HUES48 (cell line): ENCODE measurements around the gene FILIP1.

Source experiments
- H3K27ac ChIP-seq: one replicate; pipeline ENCODE4 v1.7.0; 2013; ENCODE audit warnings: low read depth, low read length, inconsistent platforms
- H3K27me3 ChIP-seq: 2 replicates; pipeline ENCODE4 v1.6.1; 2013; ENCODE audit warnings: mild to moderate bottlenecking, low read length; ENCODE audit not compliant: control insufficient read depth, insufficient read depth
- H3K36me3 ChIP-seq: 2 replicates; pipeline ENCODE4 v1.6.1; 2013; ENCODE audit warnings: low read length; ENCODE audit not compliant: control insufficient read depth, insufficient read depth
- H3K4me1 ChIP-seq: 2 replicates; pipeline ENCODE4 v1.6.1; 2013; ENCODE audit warnings: mild to moderate bottlenecking, low read length; ENCODE audit not compliant: control insufficient read depth, insufficient read depth
- H3K4me3 ChIP-seq: 2 replicates; pipeline ENCODE4 v1.5.1; 2013; ENCODE audit warnings: mild to moderate bottlenecking, low read depth, low read length
- H3K9ac ChIP-seq: 2 replicates; pipeline ENCODE4 v1.6.1; 2013; ENCODE audit warnings: mild to moderate bottlenecking, low read depth, low read length, moderate library complexity
- H3K9me3 ChIP-seq: 2 replicates; pipeline ENCODE4 v1.6.1; 2013; ENCODE audit warnings: low read length; ENCODE audit not compliant: control insufficient read depth, insufficient read depth

The FILIP1 gene

DNA sequence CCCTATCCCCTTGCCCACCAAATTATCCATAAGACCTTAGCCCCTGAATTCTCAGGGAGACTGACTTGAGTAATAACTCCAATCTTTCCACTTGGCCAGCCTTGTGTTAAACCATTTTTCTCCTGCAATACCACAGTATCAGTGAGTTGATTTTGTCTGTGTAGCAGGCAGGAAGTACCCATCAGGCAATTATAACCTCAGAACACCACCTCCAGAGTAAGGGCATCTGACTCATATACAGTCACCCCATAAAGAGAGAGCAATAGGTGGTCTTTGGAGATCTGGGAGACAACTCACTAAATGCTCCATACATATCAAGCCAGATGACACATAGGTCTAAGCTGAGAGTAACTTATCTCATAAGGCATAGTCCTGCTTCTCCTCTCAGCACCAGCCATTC is 83.7 kb downstream of the FILIP1 start:
- Histone ChIP-seq H3K4me3 (no peak overlapping the region), H3K4me1 (no peaks in the 10 kb centered on the region), H3K9me3 (peaks cover 5% of the 10 kb centered on the region; the same call in 1 of the 2 replicates), H3K27ac (no peak overlapping the region), H3K27me3 (no peaks in the 10 kb centered on the region), H3K36me3 (no peaks in the 10 kb centered on the region), H3K9ac (no peak overlapping the region)

DNA sequence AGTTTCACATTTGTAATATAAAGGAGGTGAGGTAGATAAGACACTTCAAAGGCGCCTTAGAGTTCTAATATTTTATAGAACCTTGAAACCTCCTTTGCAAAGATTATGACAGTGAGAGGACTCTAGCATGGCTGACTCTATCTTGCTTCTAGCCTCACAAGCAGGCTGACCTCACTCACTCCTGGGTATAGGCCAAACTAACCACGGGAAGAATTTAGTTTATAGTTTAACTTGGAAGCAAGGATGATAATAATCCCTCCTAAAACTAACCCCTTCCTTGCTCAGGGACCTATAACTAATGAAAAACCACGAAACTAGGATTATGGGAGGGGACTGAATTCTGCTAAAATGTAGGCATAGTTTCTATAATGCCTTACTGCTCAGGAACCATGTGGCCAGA is 84.3 kb downstream of the FILIP1 start:
- H3K4me3 ChIP-seq, result no peak overlapping the region
- no peaks in the 10 kb centered on the region for H3K27me3 ChIP-seq

DNA sequence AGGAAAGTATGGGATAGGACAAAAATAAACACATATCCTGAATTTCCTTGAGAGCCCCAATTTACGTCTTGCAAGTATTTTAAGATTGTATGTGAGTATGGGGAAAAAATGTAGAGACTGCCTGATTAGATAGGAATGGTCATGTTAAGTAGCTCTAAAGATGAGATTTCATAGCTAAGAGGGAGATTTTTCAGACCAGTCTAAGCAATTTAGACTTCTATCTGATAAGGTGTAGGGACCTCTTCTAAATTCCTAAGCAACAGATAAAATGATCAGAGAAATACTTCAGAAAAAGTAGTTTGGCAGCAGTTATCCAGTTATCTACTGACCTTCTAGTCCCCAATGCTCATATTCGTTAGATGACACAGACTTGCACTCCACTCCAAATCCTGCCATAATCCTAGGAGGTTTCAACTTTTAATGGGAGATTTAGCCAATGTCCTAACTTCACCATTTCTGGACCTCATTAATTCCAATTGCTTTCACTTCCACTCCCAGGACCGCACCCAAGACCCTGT is 90.0 kb downstream of the FILIP1 start:
- H3K36me3 ChIP-seq, result no peaks in the 10 kb centered on the region
- no peaks in the 10 kb centered on the region for H3K9me3 ChIP-seq
- H3K9ac ChIP-seq, result no peak overlapping the region
- H3K27me3 ChIP-seq, result no peaks in the 10 kb centered on the region
- H3K27ac ChIP-seq, result no peak overlapping the region
- H3K4me1 ChIP-seq, result no peaks in the 10 kb centered on the region
- H3K4me3 ChIP-seq, result no peak overlapping the region

More for the DNA sequence above, 84.3 kb downstream of the FILIP1 start:
- no peaks in the 10 kb centered on the region for H3K36me3 ChIP-seq
- no peak overlapping the region for H3K9ac ChIP-seq
- H3K4me1 ChIP-seq, result no peaks in the 10 kb centered on the region
- H3K27ac ChIP-seq, result no peak overlapping the region
- peaks cover 5% of the 10 kb centered on the region; the same call in 1 of the 2 replicates for H3K9me3 ChIP-seq

DNA sequence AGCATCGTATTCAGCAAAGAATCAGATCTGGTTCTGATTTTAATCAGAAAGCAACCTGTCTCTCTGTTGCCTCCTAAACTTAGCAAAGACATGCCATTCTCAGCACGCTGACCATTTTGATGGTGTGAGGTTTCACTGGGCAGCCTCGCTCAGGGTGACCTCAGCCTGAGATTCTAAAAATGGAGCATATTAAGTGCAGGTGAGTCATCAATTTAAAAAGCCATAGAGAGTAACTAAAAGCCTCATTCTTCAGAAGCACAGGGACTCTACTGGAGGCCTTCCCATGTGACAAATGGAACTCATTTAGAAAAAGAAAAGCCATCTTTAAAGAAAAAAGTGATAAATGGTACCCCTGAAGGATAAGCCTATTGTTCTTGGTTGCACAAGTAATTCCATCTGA is 91.3 kb downstream of the FILIP1 start:
- H3K27ac ChIP-seq, result no peak overlapping the region
- no peak overlapping the region for H3K9ac ChIP-seq
- no peaks in the 10 kb centered on the region for H3K9me3 ChIP-seq
- H3K36me3 ChIP-seq, result no peaks in the 10 kb centered on the region
- H3K4me1 ChIP-seq, result no peaks in the 10 kb centered on the region
- H3K27me3 ChIP-seq, result no peaks in the 10 kb centered on the region
- no peak overlapping the region for H3K4me3 ChIP-seq

DNA sequence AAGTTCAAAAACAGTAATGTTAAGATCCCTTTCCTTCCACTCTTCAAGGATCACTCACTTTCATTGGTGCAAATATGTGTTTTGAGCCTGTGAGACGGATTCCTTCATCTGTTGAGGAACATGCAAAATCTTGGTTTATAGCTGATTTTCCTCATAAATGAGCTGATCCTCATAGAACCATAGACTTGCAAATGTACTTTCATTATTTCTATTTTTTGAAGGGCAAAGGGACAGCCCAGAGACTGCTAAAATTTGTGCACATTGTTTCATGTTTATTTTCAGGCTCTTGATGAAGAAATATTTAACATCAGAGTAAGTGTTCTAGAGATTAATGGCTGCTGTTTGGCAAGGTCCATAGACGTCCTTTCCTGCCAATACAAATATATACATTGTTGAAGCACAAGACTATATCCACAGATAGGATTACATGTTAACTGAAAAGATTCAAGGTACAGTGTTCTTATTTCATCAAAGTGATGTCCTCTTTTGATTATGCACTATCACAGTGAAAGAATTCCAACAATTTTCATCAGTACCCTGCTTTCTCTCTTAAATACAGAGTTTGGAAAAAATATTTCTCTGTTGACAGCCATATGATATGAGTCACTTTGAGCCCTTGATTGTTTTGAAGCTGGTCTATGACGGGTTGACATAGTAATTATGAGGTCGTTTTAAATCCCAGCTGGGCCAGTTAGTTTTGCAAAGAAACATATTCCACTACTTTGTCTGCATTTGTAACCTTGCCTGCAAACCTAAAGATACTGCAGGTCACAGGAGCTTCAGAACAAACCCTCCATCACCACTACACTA is 95.7 kb downstream of the FILIP1 start:
- Histone ChIP-seq H3K4me1 (no peaks in the 10 kb centered on the region), H3K36me3 (no peaks in the 10 kb centered on the region), H3K4me3 (no peak overlapping the region), H3K27ac (no peak overlapping the region), H3K9ac (no peak overlapping the region), H3K27me3 (no peaks in the 10 kb centered on the region), H3K9me3 (0 out of 2 replicates have a peak, but pooled peaks cover under 1% of the 10 kb centered on the region)

DNA sequence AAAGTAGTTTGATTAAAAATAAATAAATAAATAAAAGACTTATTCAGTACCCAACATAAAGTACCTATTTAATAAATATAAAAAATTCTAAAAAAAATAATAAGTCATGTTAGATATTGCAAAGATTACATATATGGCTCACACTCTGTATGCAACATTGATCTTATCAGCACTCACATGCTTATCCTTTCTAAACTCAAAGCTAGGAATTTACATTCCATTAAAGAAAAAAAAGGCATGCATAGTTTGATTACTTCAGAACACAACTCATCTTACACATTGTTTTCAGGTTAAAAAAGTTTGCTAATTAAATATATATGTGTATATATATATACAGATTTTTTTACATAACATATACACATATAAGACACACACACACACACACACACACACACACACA is 96.4 kb downstream of the FILIP1 start:
- Histone ChIP-seq H3K27ac (no peak overlapping the region), H3K36me3 (no peaks in the 10 kb centered on the region), H3K9ac (no peak overlapping the region), H3K4me3 (no peak overlapping the region), H3K27me3 (no peaks in the 10 kb centered on the region), H3K4me1 (no peaks in the 10 kb centered on the region), H3K9me3 (peaks cover 7% of the 10 kb centered on the region)

DNA sequence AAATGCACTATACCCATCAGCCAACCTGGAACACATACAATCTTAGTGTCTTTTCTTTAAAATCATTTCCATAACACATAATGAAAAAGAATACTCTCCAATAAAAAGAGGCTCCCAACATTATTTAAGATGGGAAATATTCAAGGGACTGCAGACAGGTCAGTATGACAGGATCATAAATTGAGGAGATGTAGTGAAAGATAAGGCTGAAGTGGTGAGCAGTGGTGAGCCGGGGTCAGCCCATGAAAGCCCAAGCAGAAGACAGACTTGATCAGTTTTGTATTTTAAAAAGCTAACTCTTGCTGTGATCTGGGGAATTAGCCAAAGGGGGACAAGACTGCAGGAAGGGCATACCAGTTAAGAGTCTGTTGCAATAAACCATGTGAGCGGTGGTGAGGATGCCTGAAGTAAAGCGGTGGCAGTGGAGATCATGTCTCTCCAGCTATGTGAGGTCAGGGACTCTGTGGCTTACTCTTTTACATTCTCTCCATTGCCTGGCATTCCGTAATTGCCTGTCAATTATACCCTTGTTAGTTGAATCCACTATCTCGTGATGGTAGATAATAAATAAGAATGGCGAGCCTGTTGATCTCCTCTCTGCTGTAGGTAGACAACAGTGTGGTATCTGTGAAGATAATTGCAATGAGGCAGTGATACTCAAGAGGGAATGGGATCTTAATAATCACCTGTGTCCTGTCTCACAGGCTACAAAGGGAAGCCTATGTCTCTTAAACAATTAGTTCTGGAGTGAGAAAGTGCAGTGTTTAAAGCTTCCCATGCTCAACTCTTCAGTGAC is 97.4 kb downstream of the FILIP1 start:
- Histone ChIP-seq H3K4me3 (no peak overlapping the region), H3K27me3 (no peaks in the 10 kb centered on the region), H3K4me1 (no peaks in the 10 kb centered on the region), H3K9ac (no peak overlapping the region), H3K27ac (no peak overlapping the region), H3K9me3 (peaks cover 8% of the 10 kb centered on the region), H3K36me3 (no peaks in the 10 kb centered on the region)

DNA sequence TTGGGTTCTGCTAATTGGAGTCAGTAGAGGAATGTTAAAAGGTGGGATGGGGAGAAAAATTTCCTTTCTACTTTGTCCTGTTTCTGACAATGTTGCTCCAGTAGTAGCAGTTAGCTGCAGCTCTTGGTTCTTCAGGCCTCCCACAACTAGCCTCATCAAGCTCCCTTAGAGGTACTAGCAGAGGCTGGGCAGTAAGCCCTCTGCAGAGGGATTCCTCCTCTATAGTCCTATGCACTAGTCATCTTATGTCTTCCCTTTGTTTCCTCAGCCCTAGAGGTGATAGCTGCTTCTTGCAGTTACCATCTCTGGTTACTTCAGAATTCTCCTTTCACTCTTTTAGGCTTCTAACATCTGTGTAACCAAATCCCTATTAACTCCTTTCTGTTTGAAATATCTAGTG is 99.8 kb downstream of the FILIP1 start:
- no peak overlapping the region for H3K27ac ChIP-seq
- peaks cover 8% of the 10 kb centered on the region for H3K9me3 ChIP-seq
- H3K27me3 ChIP-seq, result no peaks in the 10 kb centered on the region
- H3K9ac ChIP-seq, result no peak overlapping the region
- no peaks in the 10 kb centered on the region for H3K4me1 ChIP-seq
- no peaks in the 10 kb centered on the region for H3K36me3 ChIP-seq
- no peak overlapping the region for H3K4me3 ChIP-seq

DNA sequence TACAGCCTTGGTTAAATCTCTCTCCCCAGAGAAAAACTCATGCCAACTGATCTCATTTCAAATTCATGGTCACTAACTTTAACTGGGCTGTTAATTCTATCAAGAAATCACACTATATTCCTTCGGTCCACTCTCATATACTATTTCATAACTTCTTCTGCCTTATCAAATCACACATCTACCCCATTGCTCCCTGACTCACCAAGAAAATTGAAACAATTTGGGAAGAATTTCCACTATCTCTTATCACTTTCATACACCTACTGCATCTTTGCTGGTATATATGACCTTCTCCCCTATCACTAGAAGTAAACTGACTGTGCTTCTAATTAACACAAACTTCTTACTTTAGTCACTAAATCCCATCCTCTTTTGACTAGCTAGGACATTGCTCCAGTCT is 102.3 kb downstream of the FILIP1 start:
- Histone ChIP-seq H3K9me3 (peaks cover 8% of the 10 kb centered on the region), H3K27me3 (no peaks in the 10 kb centered on the region), H3K4me3 (no peak overlapping the region), H3K27ac (no peak overlapping the region), H3K4me1 (no peaks in the 10 kb centered on the region), H3K9ac (no peak overlapping the region), H3K36me3 (no peaks in the 10 kb centered on the region)

DNA sequence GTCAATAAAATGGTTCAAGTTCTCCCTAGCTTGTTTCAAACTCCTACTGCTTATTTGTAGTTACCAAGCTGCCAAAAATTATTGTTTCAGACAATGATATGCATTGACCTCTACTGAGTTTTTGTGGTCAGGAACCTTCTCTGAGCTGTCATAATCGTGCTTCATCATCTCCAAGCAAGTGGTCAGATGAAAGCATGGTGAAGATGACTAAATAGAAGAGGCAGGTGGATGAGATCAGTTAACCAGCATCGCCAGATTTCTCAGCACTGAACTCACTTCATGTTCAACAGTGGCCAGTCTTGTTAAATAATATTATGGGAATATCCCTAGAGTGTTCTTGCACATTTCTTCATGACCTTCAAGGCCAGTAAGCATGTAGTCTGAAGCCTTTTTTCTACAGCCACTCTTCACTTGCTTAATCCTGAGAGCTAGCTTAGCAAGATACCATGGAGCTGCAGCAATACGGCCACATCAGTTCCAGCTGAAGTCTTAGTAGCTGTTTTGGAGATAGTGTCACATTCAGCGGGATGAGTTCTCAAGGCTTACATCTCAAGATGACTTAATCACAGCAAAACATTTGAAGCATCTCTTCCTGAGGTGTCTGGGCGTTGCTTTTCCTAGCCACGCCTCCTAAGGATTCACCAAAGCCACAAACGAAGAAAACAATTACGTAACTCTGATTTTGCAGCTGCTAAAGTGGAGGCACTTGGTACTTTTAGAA is 107.4 kb downstream of the FILIP1 start:
- H3K9ac ChIP-seq, result no peak overlapping the region
- no peaks in the 10 kb centered on the region for H3K27me3 ChIP-seq
- H3K4me3 ChIP-seq, result no peak overlapping the region
- H3K4me1 ChIP-seq, result peaks cover 14% of the 10 kb centered on the region
- H3K27ac ChIP-seq, result no peak overlapping the region
- no peaks in the 10 kb centered on the region for H3K36me3 ChIP-seq
- H3K9me3 ChIP-seq, result no peaks in the 10 kb centered on the region
